Muscle of arm (tissue), 12 donors: Measurements from ENCODE around the gene DDX47. TPM values are rescaled to one million over a fixed set of nuclear protein-coding genes. Genes with fewer than 3 reads are reported as not detected.
"Not testable (repeated sequence)": the region's sequence is repeated elsewhere in the genome, so short reads cannot be mapped to it uniquely, and the experiment has no call there.

Experiments
- DNase-seq: peaks from one replicate; pipeline ENCODE4 v3.0.0-alpha.2; 2013
- polyA plus RNA-seq, 12 donors: library from polyadenylated mRNA; unstranded; fragments of 120-200 nt; gene quantifications; one replicate each; pipeline ENCODE4 v1.2.1, GENCODE V29; 2013; ENCODE audit not compliant: insufficient read length in 12 of 12

DDX47 gene
- polyA plus RNA-seq, 12 donors = 42.7 to 59.3 (median 51.6) TPM; not detected in 1

DNA sequence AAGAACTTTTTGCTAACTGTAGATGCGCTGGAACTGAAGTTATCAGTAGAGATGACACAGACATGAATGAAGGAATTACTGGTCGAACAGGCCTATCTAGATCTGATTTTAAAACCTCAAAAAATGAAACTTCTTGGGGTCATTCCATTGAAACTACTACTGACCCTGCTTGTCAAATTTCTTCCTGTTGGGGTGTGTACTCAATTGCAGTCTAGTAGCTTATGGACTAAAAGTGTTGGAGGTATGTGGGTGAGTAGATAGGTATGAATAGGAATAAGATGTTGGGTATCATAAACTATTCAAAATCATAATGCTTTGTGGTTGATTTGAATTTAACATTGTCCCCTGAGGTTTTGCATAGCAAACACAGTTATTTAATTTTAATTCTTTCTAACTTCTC lies 18.5 kb upstream of the DDX47 start:
- DNase-seq = no peak

- DNase-seq = no peak
Measured at GRCh38 chr12:12796171-12796570, 17.0 kb upstream of the DDX47 start.

DNA sequence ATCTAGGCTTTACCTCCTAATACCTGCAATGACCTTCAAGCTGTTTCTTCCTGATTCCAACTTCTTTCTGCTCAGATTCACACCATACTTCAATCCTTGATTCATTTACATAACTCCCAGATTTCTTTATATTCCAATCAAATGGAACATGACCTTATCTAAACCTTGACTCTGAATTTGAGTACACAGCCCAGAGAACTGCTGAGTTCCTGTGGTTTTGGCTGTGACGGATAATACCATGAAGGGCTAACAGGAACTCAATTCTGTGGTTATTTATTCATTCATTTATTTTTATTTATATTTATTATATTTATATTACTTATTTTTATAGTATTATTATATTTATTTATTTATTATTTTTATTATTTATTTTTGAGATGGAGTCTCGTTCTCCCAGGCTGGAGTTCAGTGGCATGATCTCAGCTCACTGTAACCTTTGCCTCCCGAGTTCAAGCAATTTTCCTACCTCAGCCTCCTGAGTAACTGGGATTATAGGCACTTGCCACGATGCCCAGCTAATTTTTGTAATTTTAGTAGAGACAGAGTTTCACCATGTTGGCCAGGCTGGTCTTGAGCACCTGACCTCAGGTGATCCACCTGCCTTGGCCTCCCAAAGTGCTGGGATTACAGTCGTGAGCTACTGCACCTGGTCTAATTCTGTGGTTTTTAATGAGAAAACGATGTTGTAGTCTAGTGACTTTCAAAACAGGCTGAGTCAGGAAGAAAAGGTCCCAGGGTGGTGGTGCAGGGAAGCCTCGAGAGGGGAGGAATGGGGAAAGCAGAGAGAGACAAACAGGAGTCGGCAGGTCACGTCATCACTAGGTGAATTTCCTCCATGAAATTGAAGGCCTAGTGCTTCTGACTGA lies 16.0 kb upstream of the DDX47 start:
- no peak for DNase-seq

- DNase-seq = no peak
Measured at GRCh38 chr12:12797794-12798152, 15.4 kb upstream of the DDX47 start.

- DNase-seq = no peak
Measured at GRCh38 chr12:12798480-12798879, 14.7 kb upstream of the DDX47 start.

GRCh38 chr12:12799163-12799920 lies 13.8 kb upstream of the DDX47 start:
- no peak for DNase-seq

DNA sequence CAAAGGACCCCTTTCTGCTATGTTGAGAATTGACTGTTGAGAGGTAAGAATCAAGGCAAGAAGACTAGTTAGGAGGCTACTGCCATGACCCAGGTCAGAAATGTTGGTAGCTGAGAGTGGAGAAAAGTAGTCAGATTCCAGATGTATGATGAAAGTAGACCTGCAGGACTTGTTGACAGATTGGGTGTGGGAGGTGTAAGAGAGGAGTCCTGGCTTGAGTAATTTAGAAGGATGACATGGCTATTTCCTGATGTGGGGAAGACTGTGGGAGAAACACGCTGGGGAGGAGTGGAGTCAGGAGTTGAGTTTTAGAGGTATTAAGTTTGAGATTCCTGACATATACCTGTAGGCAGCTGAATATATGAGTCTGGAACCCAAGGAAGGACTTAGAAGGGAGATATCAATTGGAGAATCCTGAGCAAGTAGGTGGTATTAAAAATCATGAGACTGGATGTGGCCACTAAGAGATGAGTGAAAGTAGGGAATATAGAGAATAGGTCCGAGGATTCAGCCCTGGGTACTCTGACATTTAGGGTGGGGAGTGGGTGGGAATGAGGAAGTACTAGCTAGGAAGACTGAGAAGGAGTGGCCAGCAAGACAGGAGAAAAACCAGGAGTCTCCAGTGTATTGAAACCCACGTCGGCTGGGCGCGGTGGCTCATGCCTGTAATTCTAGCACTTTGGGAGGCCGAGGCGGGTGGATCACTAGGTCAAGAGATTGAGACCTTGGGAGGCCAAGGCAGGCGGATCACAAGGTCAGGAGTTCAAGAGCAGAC lies 12.6 kb upstream of the DDX47 start:
- no peak for DNase-seq

DNA sequence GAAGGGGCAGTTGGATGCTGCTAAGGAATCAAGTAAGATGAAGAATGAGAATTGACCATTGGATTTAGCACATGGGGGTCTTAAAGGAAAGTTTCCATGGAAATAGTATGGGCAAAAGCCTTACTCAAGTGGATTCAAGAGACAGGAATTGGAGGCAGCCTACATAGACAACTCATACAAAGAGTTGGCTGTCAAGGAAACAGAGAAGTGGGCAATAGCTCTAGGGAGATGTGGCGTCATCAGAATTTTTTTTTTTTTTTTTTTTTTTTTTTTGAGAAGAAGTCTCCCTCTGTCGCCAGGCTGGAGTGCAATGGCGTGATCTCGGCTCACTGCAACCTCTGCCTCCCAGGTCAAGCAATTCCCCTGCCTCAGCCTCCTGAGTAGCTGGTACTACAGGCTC lies 11.5 kb upstream of the DDX47 start:
- DNase-seq = not testable (repeated sequence)

DNA sequence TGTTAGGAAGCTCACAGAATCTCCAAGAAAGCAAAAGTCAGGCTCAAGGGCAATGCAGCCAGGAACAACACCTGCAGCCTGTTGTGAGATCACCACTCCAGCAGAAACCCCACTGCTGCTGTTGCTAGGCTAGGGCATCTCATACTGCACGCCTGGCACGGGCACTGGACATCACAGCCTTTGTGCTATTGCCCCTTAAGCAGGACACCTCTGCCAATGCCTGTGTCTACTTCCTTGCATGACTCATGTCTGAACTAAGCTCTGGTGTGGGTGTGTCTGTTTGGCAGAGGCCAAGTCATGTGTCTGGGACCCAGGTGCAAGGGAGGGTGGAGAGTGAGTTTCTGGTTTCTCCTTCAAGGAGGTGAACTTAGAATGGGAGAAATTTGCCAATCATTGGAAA lies 10.0 kb upstream of the DDX47 start:
- DNase-seq = peak; percentile 46

DNA sequence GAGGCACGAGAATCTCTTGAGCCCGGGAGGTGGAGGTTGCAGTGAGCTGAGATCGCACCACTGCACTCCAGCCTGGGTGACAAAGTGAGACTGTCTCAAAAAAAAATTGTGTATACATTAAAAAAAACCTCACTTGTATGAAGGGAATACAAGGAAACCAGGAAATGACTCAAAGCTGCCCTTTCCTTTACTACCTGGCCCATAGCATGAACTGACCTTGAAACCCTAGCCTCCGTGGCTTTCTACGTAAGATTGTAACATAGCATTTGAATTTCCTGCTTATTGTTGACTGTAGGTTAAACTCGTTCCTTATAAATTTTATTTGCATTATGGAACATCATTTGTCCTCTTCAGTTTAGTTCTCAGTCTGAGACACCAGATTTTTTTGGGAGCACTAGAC lies 9.1 kb upstream of the DDX47 start:
- no peak for DNase-seq

DNA sequence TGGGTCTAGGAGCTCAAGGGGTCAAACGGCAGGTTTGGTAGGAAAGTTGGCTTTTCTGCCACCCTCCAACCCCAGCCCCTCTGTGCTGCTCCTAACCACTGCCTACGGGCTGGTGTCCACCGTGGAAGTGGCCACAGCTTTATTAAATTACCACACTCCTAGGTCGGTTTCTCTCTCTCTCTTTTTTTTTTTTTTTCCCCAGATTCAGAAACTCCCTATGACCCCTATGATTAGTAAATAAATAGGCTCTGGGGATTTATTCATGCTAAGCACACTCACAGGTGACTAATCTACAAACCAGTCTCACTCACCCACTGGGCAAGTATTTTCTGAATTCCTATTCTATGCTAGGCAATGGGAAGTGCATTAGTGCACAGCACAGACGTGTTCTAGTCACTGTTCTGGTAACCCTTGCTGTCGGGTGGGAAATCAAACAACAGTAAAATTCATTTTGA lies 8.7 kb upstream of the DDX47 start:
- no peak for DNase-seq

GRCh38 chr12:12806784-12807516 lies 6.2 kb upstream of the DDX47 start:
- no peak for DNase-seq

DNA sequence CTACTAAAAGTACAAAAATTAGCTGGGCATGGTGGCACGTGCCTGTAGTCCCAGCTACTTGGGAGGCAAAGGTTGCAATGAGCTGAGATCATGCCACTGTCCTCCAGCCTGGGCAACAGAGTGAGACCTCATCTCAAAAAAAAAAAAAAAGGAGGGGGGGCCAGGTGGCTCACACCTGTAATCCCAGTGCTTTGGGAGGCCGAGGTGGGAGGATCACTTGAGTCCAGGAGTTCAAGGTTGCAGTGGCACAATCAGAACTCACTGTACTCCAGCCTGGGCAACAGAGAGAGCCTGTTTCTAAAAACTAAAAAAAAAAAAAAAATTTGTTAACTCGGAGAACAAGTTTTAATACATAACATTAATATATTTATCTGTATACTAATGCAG lies 5.6 kb upstream of the DDX47 start:
- not testable (repeated sequence) for DNase-seq

- DNase-seq = peak; percentile 41
Measured at GRCh38 chr12:12807970-12808702, 5.0 kb upstream of the DDX47 start.

DNA sequence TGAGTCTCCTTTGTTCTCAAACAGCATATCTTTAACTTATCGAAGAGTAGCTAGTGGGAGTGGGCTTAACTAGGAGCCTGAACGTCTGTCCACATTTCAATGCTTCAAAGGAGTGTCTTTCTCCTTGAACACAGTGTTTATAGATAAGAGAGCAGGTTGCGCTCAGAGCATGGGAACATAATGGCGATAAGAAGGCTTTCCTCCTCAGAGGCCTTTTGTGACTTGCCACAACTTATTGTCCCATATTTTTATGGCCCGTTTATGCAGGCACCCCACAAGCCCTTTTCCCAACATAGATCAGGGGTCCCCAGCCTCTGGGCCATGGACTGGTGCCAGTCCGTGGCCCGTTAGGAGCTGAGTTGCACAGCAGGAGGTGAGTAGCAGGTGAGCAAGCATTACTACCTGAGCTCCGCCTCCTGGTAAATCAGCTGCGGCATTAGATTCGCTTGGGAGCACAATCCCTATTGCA lies 2.6 kb upstream of the DDX47 start:
- no peak for DNase-seq

- DNase-seq = no peak
Measured at GRCh38 chr12:12811343-12811742, 1.8 kb upstream of the DDX47 start.

DNA sequence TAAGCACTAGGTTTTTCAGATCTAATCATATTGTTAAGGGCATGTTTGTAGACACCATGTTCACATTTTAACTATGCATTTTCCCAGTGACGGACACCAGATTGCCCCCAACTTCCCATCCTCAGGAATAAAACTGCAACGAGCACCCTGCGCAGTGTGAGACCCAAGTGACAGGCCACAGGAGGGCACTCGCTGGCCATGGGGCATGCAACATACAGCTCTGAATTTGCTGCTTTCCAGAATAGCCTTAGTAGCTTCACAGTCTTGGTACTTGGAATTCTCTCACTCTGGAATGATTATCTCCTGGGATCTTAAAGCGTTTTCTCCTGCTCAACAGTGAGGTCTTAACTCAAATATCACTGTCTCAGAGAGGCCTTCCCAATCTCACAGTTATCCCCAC lies 972 bp upstream of the DDX47 start:
- no peak for DNase-seq

DNA sequence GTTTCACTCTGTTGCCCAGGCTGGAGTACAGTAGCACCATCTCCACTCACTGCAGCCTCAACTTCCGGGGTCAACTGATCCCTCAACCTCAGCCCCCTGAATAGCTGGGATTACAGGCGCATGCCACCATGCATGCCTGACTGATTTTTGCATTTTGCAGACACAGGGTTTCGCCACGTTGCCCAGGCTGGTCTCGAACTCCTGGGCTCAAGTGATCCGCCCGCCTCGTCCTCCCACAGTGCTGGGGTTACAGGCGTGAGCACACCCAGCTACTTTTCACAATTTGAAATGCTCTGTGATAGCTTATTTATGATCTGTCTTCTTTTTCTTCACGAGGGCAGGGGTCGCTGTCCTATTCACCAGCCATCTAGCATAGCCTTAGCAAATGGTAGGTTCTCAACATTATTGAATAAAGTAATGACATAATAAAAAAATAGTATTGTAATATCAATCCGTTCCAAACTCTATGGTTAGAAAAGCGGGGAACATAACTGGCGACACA lies 477 bp upstream of the DDX47 start:
- DNase-seq = no peak

DNA sequence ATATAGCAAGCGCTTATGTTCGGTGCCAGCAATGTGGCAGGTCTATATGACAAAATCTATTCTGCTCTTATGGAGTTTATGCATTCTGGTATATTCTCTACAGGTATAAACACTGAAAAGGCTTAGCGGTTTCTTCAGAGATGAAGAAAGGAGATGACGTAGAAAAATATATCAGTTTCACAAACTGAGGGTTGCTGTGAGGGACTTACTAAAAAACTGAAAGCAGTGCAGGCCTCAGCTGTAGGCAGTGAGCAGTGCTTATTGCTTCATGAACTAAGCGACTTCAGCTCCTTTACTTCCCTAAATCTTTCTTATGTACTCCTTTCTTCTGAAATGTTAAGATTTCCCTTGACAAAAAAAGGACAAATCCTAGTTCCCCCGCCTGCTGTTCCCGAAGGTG lies 4.5 kb downstream of the DDX47 start:
- DNase-seq = no peak

DNA sequence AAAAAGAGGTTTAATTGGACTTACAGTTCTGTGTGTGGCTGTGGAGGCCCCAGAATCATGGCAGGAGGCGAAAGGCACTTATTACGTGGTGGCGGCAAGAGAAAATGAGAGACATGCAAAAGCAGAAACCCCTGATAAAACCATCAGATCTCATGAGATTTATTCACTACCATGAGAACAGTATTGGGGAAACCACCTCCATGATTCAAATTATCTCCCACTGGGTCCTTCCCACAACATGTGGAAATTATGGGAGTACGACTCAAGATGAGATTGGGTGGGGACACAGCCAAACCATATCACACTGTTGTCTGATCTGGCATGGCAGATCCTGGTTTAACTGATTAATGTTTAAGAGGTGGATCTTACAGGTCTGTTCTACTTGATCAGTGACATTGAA lies 5.6 kb downstream of the DDX47 start:
- DNase-seq = no peak

DNA sequence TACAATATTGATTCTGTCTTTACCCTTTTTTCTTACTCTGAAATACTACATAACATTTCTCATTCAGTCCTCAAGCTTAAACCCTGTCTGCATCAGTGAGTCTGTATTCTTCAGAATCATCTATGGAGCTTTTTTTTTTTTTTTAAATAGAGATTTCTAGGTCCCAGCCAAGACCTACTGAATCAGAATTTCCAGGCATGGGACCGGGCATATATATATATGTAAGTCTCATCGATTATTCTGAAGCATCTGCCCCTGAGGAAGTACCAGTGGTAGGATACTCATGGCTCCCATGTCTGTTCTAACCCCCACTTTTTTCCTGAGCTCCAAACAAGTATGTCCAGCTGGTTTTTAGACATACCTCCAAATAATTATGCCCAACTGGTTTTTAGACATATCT lies 6.1 kb downstream of the DDX47 start:
- DNase-seq = no peak
